ENCODE results near the gene CBARP.

The CBARP gene

DNA sequence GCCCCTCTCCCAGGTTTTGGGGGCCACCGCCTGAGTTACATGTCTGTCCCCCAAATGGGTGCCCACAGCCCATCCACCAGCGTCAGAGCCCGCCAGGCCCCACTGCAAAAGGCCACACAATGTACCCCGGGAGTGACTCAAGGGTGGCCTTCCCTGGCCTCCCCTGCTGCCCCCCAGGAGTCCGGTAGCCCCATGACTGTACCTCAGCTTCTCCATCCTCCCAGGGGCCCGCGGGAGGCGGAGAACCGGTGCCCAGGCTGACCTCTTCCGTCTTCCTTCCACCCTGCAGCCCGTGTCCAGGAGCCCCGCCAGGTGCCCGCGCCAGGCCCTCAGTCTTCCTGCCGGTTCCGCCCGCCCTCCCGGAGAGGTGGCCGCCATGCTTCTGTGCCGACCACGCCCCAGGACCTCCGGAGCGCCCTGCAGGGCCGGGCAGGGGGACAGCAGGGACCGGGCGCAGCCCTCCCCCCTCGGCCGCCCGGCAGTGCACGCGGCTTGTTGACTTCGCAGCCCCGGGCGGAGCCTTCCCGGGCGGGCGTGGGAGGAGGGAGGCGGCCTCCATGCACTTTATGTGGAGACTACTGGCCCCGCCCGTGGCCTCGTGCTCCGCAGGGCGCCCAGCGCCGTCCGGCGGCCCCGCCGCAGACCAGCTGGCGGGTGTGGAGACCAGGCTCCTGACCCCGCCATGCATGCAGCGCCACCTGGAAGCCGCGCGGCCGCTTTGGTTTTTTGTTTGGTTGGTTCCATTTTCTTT, 10.3 kb downstream of the CBARP start:
- no peak for DNase-seq (ENCODE audit: low read depth)

DNA sequence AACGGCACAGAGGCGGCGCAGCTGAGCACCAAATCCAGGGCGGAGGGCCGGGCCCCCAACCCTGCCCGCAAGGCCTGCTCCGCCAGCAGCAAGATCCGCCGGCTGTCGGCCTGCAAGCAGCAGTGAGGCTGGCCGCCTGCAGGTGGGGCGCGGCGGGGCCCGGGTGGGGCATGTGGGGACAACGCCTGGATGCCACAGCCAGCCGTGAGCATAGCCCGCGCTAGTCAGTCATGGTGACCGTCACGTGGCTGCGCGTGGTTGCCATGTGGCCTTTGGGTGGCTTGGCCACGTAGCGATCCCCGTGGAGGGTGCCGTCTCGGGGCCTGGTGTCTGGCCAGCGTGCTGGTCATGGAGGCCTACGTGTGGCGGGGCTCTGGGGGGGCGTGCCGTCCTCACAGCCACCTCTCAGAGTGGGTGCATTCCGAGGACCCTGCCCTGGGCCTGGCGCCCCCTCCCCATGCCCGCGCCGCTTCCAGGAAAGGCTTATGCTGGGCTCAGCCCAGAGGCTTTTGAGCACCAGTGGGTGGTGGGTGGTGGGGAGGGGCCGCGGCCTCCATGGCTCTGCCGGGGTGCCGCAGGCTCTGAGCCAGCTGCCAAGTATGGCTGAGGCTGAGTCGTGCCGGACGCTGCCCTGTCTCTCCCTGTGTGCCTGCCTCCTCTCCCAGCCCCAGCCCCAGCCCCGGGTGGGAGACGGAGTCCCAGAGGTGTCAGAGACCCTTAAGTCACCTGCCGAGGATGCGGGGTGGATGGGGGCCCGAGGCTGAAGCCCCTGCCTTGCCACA, 11.1 kb downstream of the CBARP start:
- DNase-seq (ENCODE audit: low read depth) = no peak

DNA sequence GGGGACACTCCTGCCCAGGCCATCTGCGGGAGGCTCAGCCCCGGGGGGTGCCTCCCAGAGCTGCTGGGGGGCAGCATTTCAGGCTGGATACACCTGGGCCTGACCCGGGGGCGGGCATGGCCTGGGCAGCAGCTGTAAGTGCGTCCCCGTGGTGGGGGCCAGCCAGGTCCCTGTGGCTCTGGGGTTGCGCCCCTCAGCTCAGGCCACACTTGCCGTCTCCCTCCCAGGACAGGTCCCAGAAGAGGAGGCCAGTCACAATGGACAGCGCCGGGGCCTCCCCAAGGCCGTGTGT, 11.6 kb downstream of the CBARP start:
- DNase-seq (ENCODE audit: low read depth) = no peak

DNA sequence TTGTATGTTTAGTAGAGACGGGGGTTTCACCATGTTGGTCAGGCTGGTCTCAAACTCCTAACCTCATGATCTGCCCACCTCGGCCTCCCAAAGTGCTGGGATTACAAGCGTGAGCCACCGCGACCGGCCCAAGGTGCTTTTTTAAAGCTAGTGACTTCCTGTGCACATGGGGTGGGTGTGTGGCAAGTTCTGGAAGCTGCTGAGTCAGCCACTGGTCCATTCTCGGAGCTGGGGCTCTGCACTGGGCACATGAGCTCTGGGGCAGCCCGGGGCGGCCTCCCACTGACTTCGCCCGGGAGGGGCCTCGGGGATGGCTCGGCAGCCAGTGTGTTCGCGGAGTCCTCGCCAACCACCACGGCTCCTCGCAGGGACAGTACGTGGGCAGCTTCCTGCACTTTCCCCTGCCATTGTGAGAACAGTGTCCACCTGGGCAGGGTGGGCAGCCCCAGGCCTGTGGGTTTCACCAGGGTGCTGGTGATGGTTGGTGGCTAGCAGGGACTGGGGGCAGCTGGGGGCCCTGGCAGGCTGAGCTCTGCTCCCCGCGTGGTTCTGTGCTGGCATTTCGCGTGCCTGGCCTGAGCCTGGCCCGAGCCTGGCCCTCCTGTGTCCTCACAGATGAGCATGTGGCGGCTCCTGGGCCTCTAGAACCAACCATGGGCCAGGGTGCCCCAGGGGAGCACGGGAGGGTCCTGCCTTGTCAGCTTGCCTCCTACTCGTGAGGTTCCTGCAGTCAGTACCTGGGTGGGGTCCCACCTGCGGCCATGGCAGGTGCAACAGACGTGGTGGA, 12.2 kb downstream of the CBARP start:
- DNase-seq (ENCODE audit: low read depth) = no peak

DNA sequence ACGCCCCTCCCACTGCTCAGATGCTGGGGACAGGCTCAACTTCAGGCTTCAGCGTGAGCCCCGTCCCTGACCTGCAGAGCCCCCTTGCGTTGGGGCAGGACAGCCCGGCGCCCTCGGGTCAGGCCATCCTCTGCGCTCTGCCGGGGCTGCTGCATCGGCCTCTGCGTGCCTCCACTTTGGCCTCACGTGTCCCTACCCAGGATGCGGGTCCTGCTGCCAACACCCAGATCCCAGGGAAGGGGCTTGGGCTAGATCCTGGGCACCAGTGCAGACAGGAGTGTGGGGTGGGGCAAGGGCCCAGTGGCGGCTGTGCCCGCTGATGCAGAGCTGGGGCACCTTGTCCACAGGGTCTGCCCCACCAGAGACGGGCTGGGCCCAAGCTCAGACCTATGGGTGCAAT, 13.0 kb downstream of the CBARP start:
- no peak for DNase-seq (ENCODE audit: low read depth)

DNA sequence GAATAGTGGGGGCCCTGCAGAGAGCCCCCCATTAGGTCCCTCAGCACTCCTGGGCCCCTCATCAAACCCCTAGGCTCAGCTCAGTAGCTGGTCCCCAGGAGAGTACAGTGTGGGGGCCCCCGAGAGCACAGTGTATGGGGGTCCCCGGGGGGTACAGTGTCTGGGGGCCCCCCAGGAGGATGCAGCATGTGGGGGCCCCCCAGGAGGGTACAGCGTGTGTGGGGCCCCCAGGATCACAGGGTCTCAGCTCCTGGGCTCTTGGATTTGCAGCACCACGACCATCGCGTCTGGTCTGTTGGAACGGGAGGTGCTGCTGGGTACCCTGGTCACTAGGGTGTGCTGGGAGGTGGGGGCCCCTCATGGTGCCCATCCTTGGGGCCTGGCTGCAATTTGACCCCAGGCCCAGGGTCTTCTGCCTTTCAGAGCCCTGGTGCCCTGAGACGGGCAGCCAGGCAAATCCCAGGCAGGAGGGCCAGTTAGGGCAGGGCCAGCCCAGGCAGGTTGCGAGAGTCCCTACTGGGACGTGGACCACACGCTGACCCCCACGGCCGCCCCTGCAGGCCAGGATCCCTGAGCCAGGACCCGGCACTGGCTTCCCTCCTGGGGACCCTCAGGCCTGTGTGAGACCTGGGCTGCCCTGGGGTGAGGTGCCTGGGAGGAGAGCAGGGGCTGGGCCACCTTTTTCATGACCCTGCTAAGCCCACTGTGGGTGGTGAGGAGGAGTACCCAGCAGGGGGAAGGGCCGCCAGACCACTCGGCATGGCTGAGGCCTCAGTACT, 13.6 kb downstream of the CBARP start:
- no peak for DNase-seq (ENCODE audit: low read depth)

DNA sequence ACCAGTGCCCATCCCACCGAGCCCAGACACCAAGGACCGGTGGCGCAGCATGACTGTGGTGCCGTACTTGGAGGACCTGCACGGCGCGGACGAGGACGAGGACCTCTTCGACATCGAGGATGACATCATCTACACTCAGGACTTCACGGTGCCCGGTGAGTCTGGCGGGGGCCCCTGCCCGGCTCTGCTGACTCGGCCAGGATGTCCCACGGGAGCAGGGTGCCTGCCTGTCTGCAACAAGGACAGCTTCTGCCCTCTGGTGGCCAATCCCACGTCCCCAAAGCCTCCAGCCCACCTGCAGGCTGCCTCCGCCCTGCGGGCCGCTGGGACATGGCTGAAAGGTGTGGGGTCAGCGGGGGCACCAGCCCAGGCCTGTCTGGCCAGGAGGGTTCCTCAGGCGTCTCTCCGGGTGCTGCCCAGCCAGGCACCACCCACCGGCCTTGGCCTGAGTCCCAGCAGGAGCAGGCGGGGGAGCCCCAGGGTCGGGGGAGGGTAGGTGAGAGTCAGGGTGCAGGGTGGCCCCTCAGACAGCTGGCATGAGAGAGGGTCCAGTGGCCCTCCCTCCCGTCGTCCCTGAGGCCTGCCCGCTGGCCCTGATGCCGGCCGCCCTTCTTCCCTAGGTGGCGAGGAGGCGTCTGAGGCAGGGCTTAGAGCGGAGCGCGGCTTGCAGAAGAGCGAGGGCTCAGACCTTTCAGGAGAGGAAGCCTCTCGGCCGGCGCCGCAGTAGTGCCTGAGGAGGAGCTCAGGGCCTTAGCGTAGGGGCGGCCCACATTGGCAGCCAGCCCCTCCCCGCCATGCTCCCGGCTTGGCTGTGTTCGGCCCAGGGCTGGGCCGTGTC, 14.6 kb downstream of the CBARP start:
- no peak for DNase-seq (ENCODE audit: low read depth)

DNA sequence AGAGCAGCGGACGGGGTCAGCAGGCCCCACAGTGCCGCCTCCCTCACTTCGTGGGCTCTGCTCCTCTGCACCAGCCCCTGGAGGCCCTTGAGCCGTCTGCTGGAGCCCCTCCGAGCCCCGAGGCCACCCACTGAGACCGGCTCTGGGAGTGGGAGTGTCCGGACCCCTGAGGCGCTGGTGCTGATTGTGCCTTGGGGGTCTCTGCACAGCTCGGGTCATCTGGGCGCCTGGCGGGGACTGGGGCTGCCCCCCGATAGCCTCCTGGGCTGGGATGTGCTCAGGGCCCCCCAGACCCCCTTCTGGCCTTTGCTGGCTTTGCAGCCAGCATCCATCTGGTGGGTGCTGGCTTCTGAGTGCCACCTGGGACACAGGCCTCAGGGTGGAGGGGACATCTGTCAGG, 15.4 kb downstream of the CBARP start:
- no peak for DNase-seq (ENCODE audit: low read depth)

DNA sequence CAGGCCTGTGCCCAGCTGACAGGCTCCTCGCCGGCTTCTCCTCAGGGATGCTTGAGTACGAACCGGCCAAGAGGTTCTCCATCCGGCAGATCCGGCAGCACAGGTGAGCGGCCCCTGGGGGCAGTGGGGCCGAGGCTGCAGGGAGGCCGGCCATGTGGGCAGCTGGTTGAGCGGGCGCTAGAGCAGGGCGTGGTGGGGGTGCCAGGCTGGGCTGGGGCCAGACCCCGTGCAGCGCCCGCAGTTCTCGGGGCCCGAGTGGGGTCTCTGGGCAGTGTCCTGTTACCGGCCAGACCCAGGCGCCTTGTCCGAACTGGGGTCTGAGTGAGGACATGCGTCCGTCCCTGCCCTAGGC, 15.9 kb downstream of the CBARP start:
- DNase-seq (ENCODE audit: low read depth) = no peak

DNA sequence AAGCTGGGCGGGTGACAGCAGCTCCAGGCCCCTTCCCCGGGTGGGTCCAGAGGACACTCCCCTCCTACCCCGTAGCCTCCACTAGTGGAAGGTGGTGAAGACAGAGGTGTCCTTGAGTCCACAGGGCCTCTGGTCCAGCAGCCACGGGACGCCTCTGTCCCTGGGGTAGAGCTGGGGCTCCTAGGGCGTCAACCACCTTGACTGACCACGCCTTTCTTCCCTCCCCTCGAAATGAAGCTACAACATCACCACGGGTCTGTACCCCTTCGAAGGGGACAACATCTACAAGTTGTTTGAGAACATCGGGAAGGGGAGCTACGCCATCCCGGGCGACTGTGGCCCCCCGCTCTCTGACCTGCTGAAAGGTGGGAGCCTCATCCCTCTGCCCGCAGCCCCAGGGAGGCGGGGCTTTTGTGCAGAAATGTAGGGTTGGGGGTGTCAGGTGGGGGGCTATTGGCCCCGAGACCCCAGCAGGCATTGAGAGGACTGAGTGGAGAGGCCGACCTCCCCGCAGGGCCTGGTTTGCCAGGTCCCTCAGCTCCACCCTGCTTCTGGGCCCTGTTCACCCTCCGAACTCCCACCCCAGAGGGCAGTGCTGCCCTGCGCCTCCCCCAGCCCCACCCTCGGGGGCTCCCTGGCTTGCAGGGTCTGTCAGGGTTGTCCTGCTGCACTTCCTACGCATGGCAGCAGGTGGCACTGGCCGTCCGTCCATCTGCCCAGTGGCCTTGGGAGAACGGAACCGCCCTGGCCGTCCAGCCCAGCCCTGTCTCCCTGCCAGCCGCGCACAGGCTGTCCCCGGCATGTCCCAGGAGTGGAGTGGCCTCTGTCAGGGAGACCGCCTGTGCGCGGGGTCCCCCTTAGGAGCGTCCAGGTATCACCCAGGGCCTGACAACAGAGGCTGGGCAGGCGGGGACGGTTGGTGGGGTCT, 16.6 kb downstream of the CBARP start:
- no peak for DNase-seq (ENCODE audit: low read depth)

DNA sequence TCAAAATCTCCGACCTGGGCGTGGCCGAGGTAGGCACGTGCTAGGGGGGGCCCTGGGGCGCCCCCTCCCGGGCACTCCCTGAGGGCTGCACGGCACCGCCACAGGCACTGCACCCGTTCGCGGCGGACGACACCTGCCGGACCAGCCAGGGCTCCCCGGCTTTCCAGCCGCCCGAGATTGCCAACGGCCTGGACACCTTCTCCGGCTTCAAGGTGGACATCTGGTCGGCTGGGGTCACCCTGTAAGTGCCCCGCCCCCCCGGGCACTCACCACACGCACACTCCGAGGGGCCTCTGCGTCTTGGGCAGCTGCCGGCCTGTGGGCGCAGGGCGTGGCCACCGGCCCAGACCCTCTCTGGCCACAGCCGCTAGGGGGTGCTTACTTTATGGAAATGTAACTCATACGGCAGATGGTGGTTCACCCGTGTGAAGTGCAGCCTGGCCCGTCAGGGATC, 17.3 kb downstream of the CBARP start:
- DNase-seq (ENCODE audit: low read depth) = no peak

DNA sequence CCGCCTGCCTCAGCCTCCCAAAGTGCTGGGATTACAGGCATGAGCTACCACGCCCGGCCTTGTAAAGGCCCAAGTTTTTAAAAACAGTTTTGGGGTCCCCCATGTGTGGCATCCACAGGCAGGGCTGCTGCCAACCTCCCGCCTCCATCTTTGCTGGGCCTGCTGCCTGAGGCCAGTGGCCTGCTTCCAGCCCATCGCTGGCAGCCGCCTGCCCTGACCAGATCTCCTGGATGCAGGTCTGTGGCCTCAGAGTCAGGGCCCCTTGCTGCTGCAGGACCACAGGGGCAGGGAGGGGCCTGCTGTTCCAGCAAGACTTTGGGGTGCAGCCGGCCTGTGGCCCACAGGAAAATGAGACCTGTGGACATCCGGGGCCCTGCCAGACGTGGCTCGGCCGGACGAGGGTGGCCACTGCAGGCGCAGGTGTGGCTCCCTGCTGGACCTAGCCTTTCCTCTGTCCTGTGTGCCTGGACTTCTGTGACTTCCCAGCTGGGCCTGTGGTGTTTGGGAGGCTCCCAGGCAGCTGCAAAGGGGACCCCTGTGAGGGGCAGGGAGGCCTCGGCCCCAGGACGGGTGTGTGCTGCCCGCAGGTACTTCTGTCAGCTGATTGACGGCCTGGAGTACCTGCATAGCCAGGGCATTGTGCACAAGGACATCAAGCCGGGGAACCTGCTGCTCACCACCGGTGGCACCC, 17.9 kb downstream of the CBARP start:
- DNase-seq (ENCODE audit: low read depth) = no peak

DNA sequence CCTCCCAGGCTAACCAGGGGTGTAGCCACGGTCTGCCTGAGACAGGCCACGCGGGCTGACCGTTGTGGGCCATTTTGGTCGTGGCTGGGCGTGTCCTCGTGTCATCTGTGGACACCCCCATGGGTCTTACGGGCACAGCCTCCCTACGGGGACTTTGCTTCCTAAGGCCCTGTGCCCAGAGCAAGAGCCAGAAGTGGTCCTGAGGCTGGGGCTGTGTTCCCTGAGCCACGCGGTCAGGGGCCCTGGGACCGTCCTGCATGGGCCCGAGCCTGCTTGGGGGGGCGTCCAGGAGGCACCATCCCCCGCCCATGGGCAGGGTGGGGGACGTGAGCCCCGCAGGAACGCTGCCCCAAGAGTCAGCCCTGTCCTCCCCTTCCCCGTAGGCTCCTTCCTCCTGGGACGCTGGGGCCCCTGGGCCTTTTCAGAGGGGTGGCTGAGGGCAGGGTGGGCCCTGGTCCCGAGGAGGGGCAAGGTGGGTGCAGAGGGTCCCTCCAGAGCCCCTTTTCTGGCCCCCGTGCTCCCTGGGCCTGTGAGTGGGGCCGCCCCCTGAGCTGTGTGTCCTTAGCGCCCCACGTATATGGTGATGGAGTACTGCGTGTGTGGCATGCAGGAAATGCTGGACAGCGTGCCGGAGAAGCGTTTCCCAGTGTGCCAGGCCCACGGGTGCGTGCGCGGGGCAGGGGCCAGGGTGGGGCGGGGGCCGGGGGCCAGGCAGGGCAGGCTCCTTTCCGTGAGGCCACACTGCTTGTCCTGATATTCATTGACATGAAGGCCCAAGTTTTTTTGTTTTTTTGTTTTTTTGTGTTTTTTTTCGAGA, 18.8 kb downstream of the CBARP start:
- no peak for DNase-seq (ENCODE audit: low read depth)

DNA sequence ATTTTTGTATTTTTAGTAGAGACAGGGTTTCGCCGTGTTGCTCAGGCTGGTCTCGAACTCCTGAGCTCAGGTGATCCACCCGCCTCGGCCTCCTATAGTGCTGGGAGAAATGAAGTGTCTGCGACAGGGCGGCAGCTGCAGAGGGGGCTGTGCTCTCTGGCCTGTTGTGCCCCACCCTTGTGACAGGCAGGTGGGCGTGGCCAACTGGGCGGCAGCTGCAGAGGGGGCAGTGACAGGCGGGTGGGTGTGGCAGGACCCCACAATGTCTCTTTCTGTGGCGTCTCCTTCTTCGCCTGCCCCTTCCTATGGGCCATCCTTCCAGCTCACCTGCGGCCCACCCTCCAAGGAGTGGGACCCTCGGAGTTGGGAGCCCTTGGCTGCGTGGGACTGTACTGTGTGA, 20.4 kb downstream of the CBARP start:
- no peak for DNase-seq (ENCODE audit: low read depth)

DNA sequence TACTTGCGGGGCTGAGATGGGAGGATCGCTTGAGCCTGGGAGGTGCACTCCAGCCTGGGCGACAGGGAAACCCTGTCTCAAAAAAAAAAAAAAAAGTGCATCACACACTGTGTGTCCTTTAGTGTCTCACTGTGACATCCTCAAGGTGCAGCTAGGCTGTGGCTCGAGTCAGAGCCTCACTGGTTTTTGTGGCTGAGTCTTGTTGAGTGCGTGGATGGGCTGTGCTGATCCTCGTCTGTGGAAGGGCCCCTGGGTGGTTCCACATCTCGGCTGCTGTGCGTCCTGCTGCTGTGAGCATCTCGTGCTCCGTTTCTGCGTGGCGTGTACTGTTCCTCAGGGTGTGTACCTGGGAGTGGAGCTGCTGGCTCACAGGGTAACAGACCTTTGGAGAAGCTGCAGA, 21.0 kb downstream of the CBARP start:
- DNase-seq (ENCODE audit: low read depth) = no peak

DNA sequence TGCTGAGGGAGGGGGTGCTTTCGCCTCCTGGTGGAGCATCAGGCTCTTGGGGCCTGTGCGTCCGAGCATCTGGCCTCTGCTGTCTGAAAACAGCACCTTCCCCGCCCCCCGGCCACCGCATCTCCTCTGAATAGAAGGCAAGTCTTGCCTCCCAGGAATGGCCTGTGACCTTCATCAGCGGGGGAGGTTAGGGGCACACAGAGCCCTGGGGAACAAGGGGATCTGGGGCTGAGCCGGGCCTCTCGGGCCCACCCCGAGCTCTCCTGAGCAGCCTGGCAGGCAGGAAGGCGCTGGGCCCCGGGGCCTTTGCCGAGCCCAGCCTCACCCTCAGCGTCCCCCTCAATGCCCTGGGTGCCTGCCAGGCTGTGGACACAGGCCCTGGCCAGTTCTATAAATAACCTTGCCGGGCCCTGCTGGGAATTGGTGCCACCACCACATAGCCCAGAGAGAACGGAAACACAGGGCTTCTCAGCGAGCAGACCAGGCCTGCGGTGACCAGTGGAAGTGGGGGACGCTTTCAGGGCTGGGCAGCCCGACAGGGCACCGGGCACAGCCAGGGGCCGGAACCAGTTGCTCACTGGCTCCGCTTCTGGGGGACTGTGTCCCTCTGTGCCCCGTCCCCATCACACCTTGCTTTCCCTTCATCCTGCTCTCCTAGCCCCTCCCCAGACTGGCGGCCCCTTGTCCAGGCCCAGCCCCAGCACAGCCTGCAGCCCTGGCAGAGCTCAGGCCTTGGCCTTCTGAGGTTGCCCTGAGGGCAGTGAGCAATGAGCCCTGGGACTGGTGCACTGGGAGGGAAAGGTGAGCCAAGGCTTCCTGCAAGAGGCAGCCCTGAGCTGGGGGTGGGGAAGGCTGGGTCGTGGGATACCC, 22.7 kb downstream of the CBARP start:
- DNase-seq (ENCODE audit: low read depth) = no peak

DNA sequence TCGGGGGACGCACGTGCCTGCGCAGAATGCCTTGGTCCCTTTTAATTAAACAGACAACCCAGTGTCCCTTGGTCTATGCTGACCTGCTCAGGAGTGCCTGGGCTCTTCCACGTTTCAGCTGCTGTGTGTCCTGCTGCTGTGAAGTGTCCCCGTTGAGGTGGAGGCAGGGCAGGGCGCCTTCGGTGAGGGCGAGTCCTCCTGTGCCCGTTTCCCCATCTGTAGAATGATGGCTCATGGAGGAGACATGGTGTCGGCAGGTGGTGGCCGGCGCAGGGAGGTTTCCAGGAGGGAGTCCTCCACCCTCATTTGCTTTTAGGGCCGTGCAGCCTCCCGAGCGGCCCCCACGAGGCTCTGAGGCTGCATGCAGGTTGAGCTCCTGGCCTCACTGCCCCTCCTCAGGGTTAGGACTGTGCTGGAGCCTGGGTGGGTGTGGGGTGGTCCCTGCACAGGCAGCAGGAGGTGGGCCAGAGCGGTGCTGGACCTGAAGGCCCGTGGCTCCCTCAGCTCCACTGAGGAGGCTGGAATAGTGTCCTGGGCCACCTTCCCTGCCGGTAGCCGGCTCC, 23.4 kb downstream of the CBARP start:
- DNase-seq (ENCODE audit: low read depth) = no peak
